GM23338 (cell line): ENCODE measurements around the gene MKLN1. TPM values are rescaled to one million over a fixed set of nuclear protein-coding genes. Genes with fewer than 3 reads are reported as not detected.

ENCODE experiments used
- ATAC-seq: fragments of 200-7000 bp; cut with Tn5 transposase; 3 replicates; pipeline ENCODE4 v1.9.1; 2020
- DNase-seq: peaks from one replicate; pipeline ENCODE4 v3.0.0-alpha.2; 2015; ENCODE audit warnings: low spot score
- H2AFZ ChIP-seq: fragments of 200-600 bp; sonication (generic); 2 replicates; pipeline ENCODE4 v1.8.0; 2016; ENCODE audit warnings: antibody characterized with exemption, mild to moderate bottlenecking, moderate library complexity
- H3F3A ChIP-seq: fragments of 200-600 bp; sonication (generic); replicated peaks from 2 replicates; pipeline ENCODE4 v1.8.0; 2017; ENCODE audit warnings: antibody characterized with exemption, mixed run types, low read depth
- H3K27ac ChIP-seq: fragments of 200-600 bp; sonication (generic); 2 replicates; pipeline ENCODE4 v1.6.1; 2016; ENCODE audit warnings: low read depth
- H3K27me3 ChIP-seq: fragments of 200-600 bp; sonication (generic); 2 replicates; pipeline ENCODE4 v1.8.0; 2016; ENCODE audit warnings: mild to moderate bottlenecking, mixed run types, moderate library complexity; ENCODE audit not compliant: insufficient read depth
- H3K36me3 ChIP-seq: fragments of 200-600 bp; sonication (generic); 2 replicates; pipeline ENCODE4 v1.8.0; 2016; ENCODE audit warnings: mild to moderate bottlenecking; ENCODE audit not compliant: insufficient read depth
- H3K4me1 ChIP-seq: fragments of 200-600 bp; sonication (generic); 2 replicates; pipeline ENCODE4 v1.8.0; 2016; ENCODE audit warnings: mild to moderate bottlenecking, moderate library complexity; ENCODE audit not compliant: insufficient read depth
- H3K4me2 ChIP-seq: fragments of 200-600 bp; sonication (generic); 2 replicates; pipeline ENCODE4 v1.7.1; 2017; ENCODE audit warnings: mixed run types
- H3K4me3 ChIP-seq: fragments of 200-600 bp; sonication (generic); 2 replicates; pipeline ENCODE4 v1.6.1; 2016; ENCODE audit warnings: mixed run types
- H3K79me2 ChIP-seq: fragments of 200-600 bp; sonication (generic); replicated peaks from 2 replicates; pipeline ENCODE4 v1.8.0; 2017; ENCODE audit warnings: mild to moderate bottlenecking; ENCODE audit not compliant: insufficient read depth
- H3K9me2 ChIP-seq: fragments of 200-600 bp; sonication (generic); 2 replicates; pipeline ENCODE4 v1.8.0; 2017; ENCODE audit not compliant: insufficient read depth
- H4K20me1 ChIP-seq: fragments of 200-600 bp; sonication (generic); replicated peaks from 2 replicates; pipeline ENCODE4 v1.8.0; 2017; ENCODE audit warnings: mild to moderate bottlenecking; ENCODE audit not compliant: insufficient read depth
- H3K27ac Mint-ChIP-seq: 2 replicates; pipeline ENCODE4 v1.8.0; 2020; ENCODE audit warnings: inconsistent platforms, mild to moderate bottlenecking, moderate library complexity, mixed read lengths
- H3K27me3 Mint-ChIP-seq: 3 replicates; pipeline ENCODE4 v1.8.0; 2022; ENCODE audit warnings: low read depth, mild to moderate bottlenecking, moderate library complexity, mixed read lengths, inconsistent platforms; ENCODE audit not compliant: insufficient read depth, poor library complexity
- H3K36me3 Mint-ChIP-seq: 3 replicates; pipeline ENCODE4 v1.8.0; 2021; ENCODE audit warnings: low read depth, mild to moderate bottlenecking, inconsistent platforms, moderate library complexity, mixed read lengths
- H3K4me1 Mint-ChIP-seq: 3 replicates; pipeline ENCODE4 v1.8.0; 2020; ENCODE audit warnings: mild to moderate bottlenecking, inconsistent platforms, mixed read lengths
- H3K4me3 Mint-ChIP-seq: 3 replicates; pipeline ENCODE4 v1.8.0; 2021; ENCODE audit warnings: moderate library complexity, mild to moderate bottlenecking, inconsistent platforms, mixed read lengths
- H3K9me3 Mint-ChIP-seq: 3 replicates; pipeline ENCODE4 v1.8.0; 2020; ENCODE audit warnings: moderate library complexity, mild to moderate bottlenecking, inconsistent platforms, mixed read lengths
- EZH2phosphoT487 ChIP-seq: fragments of 200-600 bp; sonication (generic); IDR thresholded peaks from one replicate; pipeline ENCODE4 v1.8.1; 2018; ENCODE audit warnings: antibody characterized with exemption; ENCODE audit not compliant: unreplicated experiment
- JUNB ChIP-seq: IDR thresholded peaks from one replicate; pipeline ENCODE4 v1.6.1; 2016; ENCODE audit warnings: antibody characterized with exemption; ENCODE audit not compliant: unreplicated experiment
- NANOG ChIP-seq: IDR thresholded peaks from 2 replicates; pipeline ENCODE4 v1.6.1; 2016; ENCODE audit warnings: antibody characterized with exemption, borderline replicate concordance
- POLR2AphosphoS5 ChIP-seq: IDR thresholded peaks from 2 replicates; pipeline ENCODE4 v1.6.1; 2016; ENCODE audit warnings: antibody characterized with exemption, low read depth
- STAT1 ChIP-seq: IDR thresholded peaks from one replicate; pipeline ENCODE4 v1.6.1; 2016; ENCODE audit warnings: antibody characterized with exemption; ENCODE audit not compliant: unreplicated experiment
- ZNF331 ChIP-seq: fragments of 250-450 bp; sonication (Bioruptor Pico); IDR thresholded peaks from 2 replicates; pipeline ENCODE4 v1.5.0; 2020; ENCODE audit warnings: low read depth, mild to moderate bottlenecking, moderate library complexity
- polyA plus RNA-seq: library from polyadenylated mRNA; unstranded; fragments of >200 nt; fragmentation: Nextera tagmentation; extraction: Ambion mirVana; gene quantifications from 2 replicates; pipeline ENCODE4 v1.2.1, GENCODE V29; 2016
- total RNA-seq: library from RNA; depleted of rRNA; stranded (reverse); fragments of >200 nt; shearing (Covaris generic); gene quantifications from 2 replicates; pipeline ENCODE4 v1.2.3, GENCODE V29; 2014
- TF ChIP-seq, protein P1 (sequence below), 2 experiments: fragments of 200-600 bp in 1 of 2; sonication (generic) in 1 of 2; conservative IDR thresholded peaks; 2 replicates each; pipeline versions ENCODE4 v1.5.1 to v1.6.1; 2016 to 2017; ENCODE audit warnings: antibody characterized with exemption in 2 of 2, low read depth in 2 of 2, mild to moderate bottlenecking in 2 of 2, moderate library complexity in 1 of 2
- TF ChIP-seq, protein P2 (sequence below): IDR thresholded peaks from one replicate; pipeline ENCODE4 v1.6.1; 2018; ENCODE audit warnings: antibody characterized with exemption; ENCODE audit not compliant: unreplicated experiment
- TF ChIP-seq, protein P3 (sequence below): IDR thresholded peaks from 2 replicates; pipeline ENCODE4 v1.6.1; 2016; ENCODE audit warnings: antibody characterized with exemption

MKLN1 gene
- total and polyA plus RNA-seq, 2 experiments from 2014 or later, result 25.3 to 46.5 TPM

DNA sequence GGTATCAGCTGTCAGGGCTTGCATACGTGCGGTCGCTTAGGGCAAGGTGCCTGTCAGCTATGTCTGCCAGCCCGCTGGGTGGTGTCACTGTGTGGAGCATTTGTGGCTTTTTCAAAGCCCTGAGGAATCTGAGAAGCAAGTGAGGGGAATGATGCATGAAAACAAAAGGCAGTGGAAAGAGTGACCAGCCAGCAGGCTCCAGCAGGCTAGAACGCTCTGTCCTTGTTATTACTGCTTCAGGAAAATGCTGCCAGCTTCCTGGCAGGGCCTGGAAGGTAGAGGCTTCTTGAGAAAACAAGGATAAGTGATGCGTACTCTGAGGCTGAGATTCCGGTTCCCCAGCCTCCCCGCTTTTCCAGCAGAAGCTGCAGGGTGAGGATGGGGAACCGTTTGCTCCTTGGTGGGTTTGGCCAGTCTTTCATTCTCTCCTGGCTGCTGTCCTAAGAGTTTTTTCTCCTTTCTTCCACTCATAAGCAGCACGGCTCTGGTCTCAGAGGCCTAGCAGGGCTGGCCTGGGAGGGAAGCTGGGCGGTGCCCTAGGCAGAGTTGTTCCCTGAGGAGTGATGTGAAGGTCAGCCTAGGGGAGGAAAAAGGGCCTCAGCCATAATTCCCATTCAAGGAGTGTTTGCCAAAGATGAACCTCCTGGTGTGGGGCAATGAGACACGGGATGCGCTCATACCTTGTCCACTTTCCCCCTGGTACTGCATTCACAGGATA, 42.8 kb upstream of the MKLN1 start (continued):
- TF ChIP-seq, protein P1, sequence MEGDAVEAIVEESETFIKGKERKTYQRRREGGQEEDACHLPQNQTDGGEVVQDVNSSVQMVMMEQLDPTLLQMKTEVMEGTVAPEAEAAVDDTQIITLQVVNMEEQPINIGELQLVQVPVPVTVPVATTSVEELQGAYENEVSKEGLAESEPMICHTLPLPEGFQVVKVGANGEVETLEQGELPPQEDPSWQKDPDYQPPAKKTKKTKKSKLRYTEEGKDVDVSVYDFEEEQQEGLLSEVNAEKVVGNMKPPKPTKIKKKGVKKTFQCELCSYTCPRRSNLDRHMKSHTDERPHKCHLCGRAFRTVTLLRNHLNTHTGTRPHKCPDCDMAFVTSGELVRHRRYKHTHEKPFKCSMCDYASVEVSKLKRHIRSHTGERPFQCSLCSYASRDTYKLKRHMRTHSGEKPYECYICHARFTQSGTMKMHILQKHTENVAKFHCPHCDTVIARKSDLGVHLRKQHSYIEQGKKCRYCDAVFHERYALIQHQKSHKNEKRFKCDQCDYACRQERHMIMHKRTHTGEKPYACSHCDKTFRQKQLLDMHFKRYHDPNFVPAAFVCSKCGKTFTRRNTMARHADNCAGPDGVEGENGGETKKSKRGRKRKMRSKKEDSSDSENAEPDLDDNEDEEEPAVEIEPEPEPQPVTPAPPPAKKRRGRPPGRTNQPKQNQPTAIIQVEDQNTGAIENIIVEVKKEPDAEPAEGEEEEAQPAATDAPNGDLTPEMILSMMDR (conservative IDR thresholded peaks at IDR 0.05; ENCODE audit: low read depth in 2 of 2), result no peak
- TF ChIP-seq, protein P2, sequence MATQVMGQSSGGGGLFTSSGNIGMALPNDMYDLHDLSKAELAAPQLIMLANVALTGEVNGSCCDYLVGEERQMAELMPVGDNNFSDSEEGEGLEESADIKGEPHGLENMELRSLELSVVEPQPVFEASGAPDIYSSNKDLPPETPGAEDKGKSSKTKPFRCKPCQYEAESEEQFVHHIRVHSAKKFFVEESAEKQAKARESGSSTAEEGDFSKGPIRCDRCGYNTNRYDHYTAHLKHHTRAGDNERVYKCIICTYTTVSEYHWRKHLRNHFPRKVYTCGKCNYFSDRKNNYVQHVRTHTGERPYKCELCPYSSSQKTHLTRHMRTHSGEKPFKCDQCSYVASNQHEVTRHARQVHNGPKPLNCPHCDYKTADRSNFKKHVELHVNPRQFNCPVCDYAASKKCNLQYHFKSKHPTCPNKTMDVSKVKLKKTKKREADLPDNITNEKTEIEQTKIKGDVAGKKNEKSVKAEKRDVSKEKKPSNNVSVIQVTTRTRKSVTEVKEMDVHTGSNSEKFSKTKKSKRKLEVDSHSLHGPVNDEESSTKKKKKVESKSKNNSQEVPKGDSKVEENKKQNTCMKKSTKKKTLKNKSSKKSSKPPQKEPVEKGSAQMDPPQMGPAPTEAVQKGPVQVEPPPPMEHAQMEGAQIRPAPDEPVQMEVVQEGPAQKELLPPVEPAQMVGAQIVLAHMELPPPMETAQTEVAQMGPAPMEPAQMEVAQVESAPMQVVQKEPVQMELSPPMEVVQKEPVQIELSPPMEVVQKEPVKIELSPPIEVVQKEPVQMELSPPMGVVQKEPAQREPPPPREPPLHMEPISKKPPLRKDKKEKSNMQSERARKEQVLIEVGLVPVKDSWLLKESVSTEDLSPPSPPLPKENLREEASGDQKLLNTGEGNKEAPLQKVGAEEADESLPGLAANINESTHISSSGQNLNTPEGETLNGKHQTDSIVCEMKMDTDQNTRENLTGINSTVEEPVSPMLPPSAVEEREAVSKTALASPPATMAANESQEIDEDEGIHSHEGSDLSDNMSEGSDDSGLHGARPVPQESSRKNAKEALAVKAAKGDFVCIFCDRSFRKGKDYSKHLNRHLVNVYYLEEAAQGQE, result no peak
- TF ChIP-seq STAT1, result no peak

DNA sequence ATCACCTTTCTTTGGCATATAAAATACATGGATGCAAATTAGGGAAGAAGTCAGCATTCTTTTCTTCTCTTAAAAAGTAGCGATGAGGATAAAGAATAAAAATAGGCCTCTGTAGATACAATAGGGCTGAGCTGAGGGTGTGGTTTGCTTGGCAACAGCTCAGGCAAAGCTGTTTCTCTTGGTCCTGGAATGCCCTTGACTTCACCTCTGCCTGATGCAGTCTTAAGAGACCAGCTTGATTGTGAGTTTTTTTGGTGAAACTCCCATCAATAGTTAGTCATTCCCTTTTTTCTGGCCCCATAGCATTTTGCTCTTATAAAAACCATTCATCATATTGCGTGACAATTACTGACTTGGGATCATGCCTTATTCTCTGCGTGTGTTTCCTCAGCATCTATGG, 42.1 kb upstream of the MKLN1 start:
- H3K9me3 Mint-ChIP-seq, result no peaks in the 10 kb centered on the region
- no peak overlapping the region for H3K4me3 ChIP-seq
- no peaks in the 10 kb centered on the region for H3K27me3 Mint-ChIP-seq
- no peaks in the 10 kb centered on the region; the same call in 1 of the 2 replicates for H3K36me3 ChIP-seq
- no peaks in the 10 kb centered on the region for H3K36me3 Mint-ChIP-seq
- ATAC-seq (peak; percentile 48), DNase-seq (no peak)
- no peak overlapping the region for H3K27ac Mint-ChIP-seq
- H3K27ac ChIP-seq, result no peak overlapping the region
- H3K4me1 ChIP-seq, result peaks cover 7% of the 10 kb centered on the region
- H3K4me3 Mint-ChIP-seq, result no peak overlapping the region
- H3K79me2 ChIP-seq, result no peaks in the 10 kb centered on the region
- H3K4me2 ChIP-seq, result 0 out of 2 replicates have a peak overlapping the region, but pooled peaks have one; percentile 27
- peak overlapping the region; percentile 92; the same call in 1 of the 2 replicates for H2AFZ ChIP-seq
- peaks cover 12% of the 10 kb centered on the region; the same call in 2 of the 3 replicates for H3K4me1 Mint-ChIP-seq
- H3K27me3 ChIP-seq, result no peaks in the 10 kb centered on the region
- no peaks in the 10 kb centered on the region for H3K9me2 ChIP-seq
- no peaks in the 10 kb centered on the region; the same call in 1 of the 2 replicates for H3F3A ChIP-seq
- H4K20me1 ChIP-seq, result no peaks in the 10 kb centered on the region
- TF ChIP-seq ZNF331 (CRISPR knock-in tag) (no peak), JUNB (no peak), POLR2AphosphoS5 (no peak), EZH2phosphoT487 (no peak), NANOG (no peak)
- TF ChIP-seq, protein P1 (conservative IDR thresholded peaks at IDR 0.05; ENCODE audit: low read depth in 2 of 2), result no peak
- TF ChIP-seq, protein P2, result no peak
- TF ChIP-seq, protein P3, sequence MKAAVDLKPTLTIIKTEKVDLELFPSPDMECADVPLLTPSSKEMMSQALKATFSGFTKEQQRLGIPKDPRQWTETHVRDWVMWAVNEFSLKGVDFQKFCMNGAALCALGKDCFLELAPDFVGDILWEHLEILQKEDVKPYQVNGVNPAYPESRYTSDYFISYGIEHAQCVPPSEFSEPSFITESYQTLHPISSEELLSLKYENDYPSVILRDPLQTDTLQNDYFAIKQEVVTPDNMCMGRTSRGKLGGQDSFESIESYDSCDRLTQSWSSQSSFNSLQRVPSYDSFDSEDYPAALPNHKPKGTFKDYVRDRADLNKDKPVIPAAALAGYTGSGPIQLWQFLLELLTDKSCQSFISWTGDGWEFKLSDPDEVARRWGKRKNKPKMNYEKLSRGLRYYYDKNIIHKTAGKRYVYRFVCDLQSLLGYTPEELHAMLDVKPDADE, result no peak
